Keratinocyte (primary cell): Measurements from ENCODE around the gene CLCN2.

ENCODE experiments used
- EZH2 ChIP-seq: IDR thresholded peaks from one replicate; pipeline ENCODE4 v1.6.1; 2012; ENCODE audit warnings: inconsistent platforms, mild to moderate bottlenecking, low read length, moderate library complexity
- TF ChIP-seq, protein P1 (sequence below), 3 experiments: IDR thresholded peaks in 1 of 3; conservative IDR thresholded peaks in 1 of 3; optimal IDR thresholded peaks in 1 of 3; 2 replicates in 2 of 3; 3 replicates in 1 of 3; pipeline versions ENCODE3 to v1.5.1; 2011; ENCODE audit warnings: low read length in 3 of 3, mild to moderate bottlenecking in 3 of 3, moderate library complexity in 2 of 3, control low read depth in 1 of 3, inconsistent platforms in 1 of 3; ENCODE audit not compliant: insufficient read depth in 2 of 3; ENCODE audit errors: extremely low read depth in 1 of 3

DNA sequence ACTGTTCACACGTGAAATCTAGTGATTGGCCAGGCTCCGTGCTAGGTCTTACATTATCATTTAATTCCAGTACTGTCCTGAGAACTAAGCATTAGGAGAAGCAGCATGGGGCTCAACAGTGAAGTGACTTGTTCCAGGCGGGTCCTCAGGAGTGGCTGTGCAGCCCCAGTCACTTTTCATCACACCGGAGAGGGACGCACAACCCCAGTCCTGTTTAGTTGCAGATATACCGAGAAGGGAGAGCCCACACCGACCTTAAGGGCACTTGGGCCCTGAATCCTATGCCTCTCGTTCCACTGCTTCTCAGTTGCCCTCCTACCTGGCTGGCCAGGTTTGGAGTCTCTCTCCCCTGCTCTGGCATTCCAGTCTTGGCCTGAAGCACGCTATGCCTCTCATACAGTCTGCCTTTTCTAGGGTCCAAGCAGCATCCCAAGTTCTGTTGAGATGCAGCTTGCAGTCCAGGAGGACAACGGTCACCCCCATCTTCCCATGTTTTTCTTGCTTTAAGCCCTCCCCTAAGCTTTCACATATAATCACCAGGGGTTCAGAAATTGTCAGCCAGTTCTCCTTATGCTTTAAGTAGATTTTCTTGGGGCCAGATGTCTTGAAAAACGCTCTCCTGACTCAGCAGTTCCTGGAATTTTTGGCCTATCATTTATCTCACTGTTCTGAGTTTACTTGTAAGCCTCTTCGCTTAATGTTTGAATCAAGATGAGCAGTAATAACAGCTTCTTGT lies 13.9 kb downstream of the CLCN2 start:
- TF ChIP-seq, protein P1, sequence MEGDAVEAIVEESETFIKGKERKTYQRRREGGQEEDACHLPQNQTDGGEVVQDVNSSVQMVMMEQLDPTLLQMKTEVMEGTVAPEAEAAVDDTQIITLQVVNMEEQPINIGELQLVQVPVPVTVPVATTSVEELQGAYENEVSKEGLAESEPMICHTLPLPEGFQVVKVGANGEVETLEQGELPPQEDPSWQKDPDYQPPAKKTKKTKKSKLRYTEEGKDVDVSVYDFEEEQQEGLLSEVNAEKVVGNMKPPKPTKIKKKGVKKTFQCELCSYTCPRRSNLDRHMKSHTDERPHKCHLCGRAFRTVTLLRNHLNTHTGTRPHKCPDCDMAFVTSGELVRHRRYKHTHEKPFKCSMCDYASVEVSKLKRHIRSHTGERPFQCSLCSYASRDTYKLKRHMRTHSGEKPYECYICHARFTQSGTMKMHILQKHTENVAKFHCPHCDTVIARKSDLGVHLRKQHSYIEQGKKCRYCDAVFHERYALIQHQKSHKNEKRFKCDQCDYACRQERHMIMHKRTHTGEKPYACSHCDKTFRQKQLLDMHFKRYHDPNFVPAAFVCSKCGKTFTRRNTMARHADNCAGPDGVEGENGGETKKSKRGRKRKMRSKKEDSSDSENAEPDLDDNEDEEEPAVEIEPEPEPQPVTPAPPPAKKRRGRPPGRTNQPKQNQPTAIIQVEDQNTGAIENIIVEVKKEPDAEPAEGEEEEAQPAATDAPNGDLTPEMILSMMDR (optimal IDR thresholded peaks at IDR 0.05 in 1 of 3, IDR thresholded peaks at IDR 0.05 in 1 of 3, conservative IDR thresholded peaks at IDR 0.05 in 1 of 3; ENCODE audit: extremely low read depth in 1 of 3, insufficient read depth in 2 of 3, low read length in 3 of 3) = no peak
- no peak for TF ChIP-seq EZH2
